Sigmoid colon (tissue), 4 donors: Measurements from ENCODE around the gene ETV3.

ENCODE experiments used
- CTCF ChIP-seq, 4 experiments: fragments of 450-650 bp in 3 of 4; fragments of 200-600 bp in 1 of 4; IDR thresholded peaks; one replicate each; pipeline ENCODE4 v1.5.1; 2016 to 2019; ENCODE audit warnings: antibody characterized with exemption in 4 of 4, mild to moderate bottlenecking in 3 of 4, moderate library complexity in 2 of 4
- EP300 ChIP-seq, 4 donors: sonication (generic); formaldehyde crosslinking; IDR thresholded peaks; one replicate each; pipeline ENCODE4 v1.6.1; 2017; ENCODE audit warnings: antibody characterized with exemption in 4 of 4
- POLR2A ChIP-seq, 2 donors: fragments of 450-650 bp; IDR thresholded peaks; one replicate each; pipeline ENCODE4 v1.6.1; 2016; ENCODE audit warnings: antibody characterized with exemption in 2 of 2, mild to moderate bottlenecking in 2 of 2, moderate library complexity in 2 of 2
- POLR2AphosphoS5 ChIP-seq, 4 donors: sonication (generic); formaldehyde crosslinking; IDR thresholded peaks; one replicate each; pipeline ENCODE4 v1.6.1; 2017; ENCODE audit warnings: antibody characterized with exemption in 4 of 4

GRCh38 chr1:157114183-157115121, 23.7 kb downstream of the ETV3 start:
- TF ChIP-seq CTCF (IDR thresholded peaks at IDR 0.05) (no peak), POLR2A (IDR thresholded peaks at IDR 0.05) (no peak), POLR2AphosphoS5 (IDR thresholded peaks at IDR 0.05) (no peak), EP300 (IDR thresholded peaks at IDR 0.05) (no peak)
